GM19023 (cell line): Measurements from ENCODE around the gene JAZF1.
"Not testable (repeated sequence)": the region's sequence is repeated elsewhere in the genome, so short reads cannot be mapped to it uniquely, and the experiment has no call there.

ENCODE experiments used
- ATAC-seq: cut with Tn5 transposase; IDR thresholded peaks from one replicate; pipeline ENCODE4 v1.9.1; 2021; ENCODE audit warnings: mild to moderate bottlenecking, moderate library complexity; ENCODE audit not compliant: unreplicated experiment

The JAZF1 gene

GRCh38 chr7:27890205-27890849, 290.3 kb downstream of the JAZF1 start:
- peak; percentile 99 for ATAC-seq

- no peak for ATAC-seq
Measured at GRCh38 chr7:27889800-27890199, 290.8 kb downstream of the JAZF1 start.

- ATAC-seq, result no peak
Measured at GRCh38 chr7:27888736-27889135, 291.9 kb downstream of the JAZF1 start.

GRCh38 chr7:27886710-27887109, 293.9 kb downstream of the JAZF1 start:
- ATAC-seq, result not testable (repeated sequence)

- ATAC-seq, result no peak
Measured at GRCh38 chr7:27885652-27886051, 294.9 kb downstream of the JAZF1 start.

DNA sequence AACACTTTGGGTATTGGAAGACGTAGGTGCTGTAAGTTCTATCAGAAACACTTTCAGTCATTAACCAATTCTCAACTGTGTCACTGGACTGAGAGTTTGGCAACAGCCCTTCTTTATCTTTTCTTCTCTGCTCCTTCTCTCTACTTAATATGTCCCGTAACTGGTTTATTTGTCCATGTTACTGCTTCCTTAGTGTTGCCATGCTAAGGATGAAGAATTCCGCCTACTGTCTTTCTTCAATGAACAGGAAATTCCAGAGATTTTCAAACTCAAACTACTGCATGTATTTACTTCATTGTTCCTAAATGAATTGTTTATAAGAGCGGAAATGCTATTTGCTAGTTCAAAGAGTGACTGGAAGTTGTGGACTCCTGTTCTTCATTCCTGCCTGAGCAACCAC, 296.9 kb downstream of the JAZF1 start:
- no peak for ATAC-seq

DNA sequence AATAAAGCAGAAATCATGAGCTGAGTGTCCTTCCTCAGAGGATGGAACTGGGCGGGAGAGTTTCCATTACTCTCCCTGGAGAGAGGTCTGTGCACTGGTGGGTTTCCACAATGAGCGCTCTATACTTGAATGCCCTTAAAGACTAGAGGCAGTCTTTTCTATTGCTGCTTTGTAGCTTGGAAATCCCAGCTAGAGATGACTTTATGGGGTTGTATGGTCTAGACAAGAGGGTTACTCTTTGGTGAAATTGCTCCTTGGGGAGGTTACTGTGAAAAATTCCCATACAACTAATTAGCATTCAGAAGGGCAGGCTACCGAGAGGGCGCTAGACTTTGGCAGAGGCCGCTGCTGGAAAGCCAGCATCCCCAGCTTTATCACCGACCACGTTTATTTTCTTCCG, 303.8 kb downstream of the JAZF1 start:
- ATAC-seq, result no peak

DNA sequence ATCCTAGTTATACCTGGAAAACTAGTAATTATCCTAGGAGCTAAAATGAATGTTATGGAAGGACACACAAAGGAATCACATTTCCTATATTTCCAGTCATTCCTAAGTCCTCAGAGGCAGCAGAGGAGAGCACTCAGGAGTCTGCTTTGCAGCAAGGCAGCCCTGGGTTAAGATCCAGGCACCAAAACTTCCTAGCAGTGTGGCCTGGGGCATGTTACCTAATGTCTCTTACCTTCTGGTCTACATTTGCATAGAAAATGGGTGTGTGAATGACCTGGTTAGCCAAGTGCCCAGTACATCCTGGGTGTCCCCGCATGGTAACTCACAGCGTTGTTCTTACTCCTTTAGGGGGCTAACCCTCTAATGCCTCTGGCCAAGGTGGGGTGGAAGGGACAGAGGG, 304.8 kb downstream of the JAZF1 start:
- no peak for ATAC-seq

DNA sequence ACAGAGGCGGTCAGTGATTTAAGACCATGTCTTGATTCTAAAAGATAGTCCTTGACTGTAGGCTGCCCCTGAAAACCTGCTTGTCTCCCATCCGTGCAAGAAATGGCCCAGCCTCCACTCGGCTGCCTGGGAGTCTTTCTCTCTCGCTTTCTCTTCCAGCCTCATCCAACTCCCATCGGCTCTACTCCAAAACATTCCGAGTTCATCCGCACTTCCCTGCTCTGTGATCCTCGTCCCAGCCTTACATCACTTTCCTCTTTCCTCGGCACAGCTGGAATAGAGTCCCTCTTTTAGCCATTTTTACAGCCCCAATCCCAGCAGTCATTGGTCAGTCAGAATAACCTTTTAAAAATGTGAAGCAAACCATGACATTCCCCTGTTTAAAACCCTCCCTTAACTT, 305.5 kb downstream of the JAZF1 start:
- no peak for ATAC-seq

DNA sequence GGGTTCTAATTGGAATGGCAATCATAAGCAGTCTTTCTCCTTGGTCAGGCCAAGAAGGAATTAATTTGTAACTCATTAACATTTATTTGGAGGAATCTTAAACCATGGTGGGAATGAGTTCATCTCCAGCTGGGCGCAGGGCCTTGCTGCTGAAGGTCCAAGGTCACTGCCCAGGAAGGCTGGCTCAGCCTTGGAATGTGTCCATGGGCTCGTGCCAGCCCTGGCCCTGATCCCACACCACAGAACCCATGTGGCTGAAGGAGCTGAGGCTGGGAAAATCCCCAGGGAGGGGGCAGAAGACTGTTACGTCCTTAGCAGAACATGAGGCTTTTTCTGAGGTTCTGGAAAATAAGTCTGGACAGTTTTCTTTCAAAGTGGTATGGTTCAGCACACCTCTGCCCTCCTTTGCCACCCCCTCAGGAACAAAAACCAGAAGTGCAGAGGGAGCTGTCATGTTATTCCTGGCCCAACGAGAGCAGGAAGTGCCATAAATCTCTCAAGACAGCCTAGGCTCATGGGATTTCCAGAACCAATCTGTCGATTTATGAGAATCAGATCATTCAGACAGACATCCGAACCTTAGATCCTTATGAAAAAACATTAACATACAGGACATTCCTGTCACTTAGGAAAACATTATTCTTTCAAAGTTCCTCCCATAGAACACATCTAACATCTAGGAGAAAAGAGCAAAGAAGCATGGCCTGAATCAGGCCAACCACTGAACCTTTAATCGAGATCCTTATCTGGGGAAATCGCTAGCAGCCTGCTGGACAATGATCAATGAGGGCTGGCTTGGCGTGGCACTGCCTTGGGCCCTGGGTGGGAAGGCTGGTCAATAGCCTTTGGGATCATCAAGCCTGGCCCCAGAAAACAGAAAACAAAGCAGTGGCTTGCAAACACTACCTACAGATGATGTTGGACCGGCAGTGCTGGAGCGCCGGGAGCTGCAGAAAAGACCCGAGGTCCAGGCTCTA, 306.3 kb downstream of the JAZF1 start:
- ATAC-seq, result no peak

DNA sequence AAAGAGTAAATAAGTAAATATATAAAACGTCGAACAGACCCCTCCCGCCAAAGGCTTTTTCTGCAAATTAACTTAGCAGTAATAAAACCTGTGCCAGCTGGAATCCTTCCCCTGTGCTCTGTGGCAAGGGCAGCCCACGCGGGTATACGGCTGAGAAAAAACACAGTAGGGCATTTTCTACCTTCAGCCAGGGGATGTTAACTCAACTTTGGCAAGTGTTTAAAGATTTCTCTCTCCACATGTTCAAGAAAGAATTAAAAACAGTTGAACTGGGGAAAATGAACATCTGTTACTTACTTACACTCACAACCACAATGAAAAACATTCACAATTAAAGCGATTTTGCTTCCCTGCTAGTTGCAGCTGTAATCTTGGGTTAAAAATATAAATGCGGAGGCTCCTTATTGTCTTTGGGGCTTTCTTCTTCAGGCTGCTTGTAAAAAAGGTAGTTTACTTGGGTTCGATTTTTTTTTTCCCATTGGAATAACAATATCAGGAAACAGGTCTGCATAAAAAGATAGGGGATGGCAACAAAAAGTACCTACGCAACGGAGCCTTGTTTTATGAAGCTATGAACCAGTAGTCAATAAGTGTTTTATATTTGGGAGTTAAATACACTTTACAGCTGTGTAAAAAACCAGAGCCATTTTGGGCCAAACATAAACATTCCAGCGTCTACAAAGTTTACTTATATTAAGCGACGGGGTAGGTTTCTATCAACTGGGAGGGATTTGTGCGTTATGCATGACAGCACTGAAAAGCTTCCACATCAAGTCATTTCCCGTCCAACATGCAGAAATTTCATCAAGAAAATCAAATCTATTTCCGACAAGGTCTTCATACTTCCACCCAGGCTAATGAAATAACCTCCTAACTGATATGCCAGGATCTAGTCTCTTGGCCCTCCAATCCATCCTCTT, 308.0 kb downstream of the JAZF1 start:
- ATAC-seq, result no peak

DNA sequence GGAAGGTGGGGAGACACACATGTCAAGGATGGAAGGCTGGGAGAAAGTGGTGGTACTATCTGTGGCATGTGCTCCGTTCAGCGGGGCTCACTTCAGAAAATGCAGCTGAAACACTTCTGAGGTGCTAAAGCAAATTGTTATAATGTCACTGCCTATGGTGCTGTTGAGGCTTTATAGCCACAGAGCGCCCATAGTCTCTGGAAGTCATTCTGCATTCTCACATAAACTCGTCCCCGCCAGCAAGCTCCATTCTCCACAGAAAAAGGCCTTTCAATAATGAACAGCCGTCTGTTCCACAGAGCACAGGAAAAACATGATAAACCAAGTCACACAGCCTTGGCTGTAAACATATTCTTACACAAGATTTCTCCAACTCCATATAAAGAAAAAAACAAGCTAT, 308.7 kb downstream of the JAZF1 start:
- no peak for ATAC-seq

GRCh38 chr7:27871086-27871485, 309.5 kb downstream of the JAZF1 start:
- no peak for ATAC-seq

DNA sequence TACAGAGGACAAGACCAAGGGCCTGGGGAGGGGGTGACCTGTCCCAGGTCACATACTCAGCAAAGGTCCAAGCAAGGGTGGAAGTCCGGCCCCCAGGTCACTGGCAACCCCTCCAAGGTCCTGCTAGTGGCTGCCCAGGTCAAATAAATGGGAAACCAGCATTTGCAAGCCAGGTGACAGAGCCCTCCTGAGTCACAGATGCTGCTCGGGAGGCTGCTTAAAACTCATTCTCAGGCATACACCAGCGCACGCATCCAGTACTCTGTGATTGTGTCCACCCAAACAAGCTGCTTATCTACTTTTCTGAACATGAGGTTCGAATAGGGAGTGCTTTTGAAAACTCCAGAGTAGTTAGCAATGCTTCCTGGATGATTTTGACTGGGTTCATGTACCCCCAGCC, 310.0 kb downstream of the JAZF1 start:
- ATAC-seq, result no peak

DNA sequence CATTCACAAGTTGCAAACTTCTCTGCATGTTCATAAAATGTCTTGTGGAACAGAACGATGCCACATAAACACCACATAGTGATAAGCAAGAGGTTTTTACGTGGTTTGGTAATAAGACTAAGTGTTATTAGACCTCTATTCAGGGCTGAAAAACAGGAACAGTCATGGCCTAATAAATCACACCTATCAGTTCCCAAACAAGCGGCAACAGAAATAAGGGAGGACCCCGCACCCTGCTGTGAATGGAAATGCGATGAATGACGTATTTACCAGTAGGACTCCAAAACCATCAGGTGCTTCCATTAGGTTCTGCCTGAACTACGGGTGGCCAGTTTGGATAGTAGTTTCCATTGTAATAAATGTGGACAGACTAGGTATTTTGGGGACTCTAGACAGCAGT, 311.5 kb downstream of the JAZF1 start:
- no peak for ATAC-seq

DNA sequence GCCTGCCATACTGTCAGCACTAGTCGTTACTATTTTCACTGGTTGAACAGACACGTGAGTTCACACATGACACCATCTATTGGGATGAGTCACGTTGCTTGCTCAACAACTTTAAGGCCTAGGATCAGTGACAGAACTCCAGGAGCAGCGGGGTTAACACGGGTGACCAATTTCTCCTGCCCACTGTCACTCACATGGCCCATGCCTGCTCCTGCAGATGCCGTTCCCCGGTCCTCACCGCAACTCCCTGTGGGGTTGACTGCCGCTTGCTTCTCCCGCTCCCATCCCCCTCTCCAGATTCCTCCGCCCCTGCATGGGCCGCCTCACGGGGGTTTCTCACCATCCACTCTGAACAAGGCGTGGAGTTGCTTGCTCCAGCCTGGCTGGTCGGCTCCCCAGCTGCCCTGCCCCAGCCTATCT, 312.5 kb downstream of the JAZF1 start:
- no peak for ATAC-seq

GRCh38 chr7:27866828-27867672, 313.5 kb downstream of the JAZF1 start:
- no peak for ATAC-seq

GRCh38 chr7:27866256-27866655, 314.3 kb downstream of the JAZF1 start:
- no peak for ATAC-seq

DNA sequence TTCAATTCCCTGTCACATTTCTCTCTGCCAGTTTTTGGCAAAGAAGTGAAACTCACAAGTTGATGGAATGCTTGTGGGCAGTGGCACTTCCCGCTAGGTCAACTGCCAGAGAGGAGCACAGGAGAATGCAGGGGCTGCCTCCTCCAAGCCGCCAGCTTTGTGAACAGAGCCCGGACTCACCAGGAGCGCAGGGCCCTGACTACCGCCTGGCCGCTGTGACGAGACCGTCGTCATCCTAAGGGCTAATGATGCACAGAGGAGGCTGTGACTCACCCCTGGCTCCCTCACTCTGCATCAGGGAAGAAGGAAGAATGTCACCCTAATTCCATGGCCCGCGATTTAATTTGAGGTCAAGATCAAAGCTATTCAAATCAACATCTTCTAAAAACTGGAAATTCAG, 316.7 kb downstream of the JAZF1 start:
- no peak for ATAC-seq

- no peak for ATAC-seq
Measured at GRCh38 chr7:27861747-27862146, 318.8 kb downstream of the JAZF1 start.
